ENCODE measurements around the gene RIMBP2.

GRCh38 chr12:130571089-130571488 is 145.0 kb downstream of the RIMBP2 start:
- no peak for TF ChIP-seq CTCF (IDR thresholded peaks at IDR 0.05)
- TF ChIP-seq POLR2A (IDR thresholded peaks at IDR 0.05), result no peak

Measured in lower leg skin (tissue), 3 donors.